GM18867 (cell line): Measurements from ENCODE around the gene RSPH1.
A peak's percentile ranks its signal among the peaks of the same experiment; 100 is the strongest.

ENCODE experiments used
- ATAC-seq: cut with Tn5 transposase; IDR thresholded peaks from one replicate; pipeline ENCODE4 v1.9.1; 2021; ENCODE audit warnings: mild to moderate bottlenecking, moderate library complexity; ENCODE audit not compliant: unreplicated experiment

RSPH1 gene

DNA sequence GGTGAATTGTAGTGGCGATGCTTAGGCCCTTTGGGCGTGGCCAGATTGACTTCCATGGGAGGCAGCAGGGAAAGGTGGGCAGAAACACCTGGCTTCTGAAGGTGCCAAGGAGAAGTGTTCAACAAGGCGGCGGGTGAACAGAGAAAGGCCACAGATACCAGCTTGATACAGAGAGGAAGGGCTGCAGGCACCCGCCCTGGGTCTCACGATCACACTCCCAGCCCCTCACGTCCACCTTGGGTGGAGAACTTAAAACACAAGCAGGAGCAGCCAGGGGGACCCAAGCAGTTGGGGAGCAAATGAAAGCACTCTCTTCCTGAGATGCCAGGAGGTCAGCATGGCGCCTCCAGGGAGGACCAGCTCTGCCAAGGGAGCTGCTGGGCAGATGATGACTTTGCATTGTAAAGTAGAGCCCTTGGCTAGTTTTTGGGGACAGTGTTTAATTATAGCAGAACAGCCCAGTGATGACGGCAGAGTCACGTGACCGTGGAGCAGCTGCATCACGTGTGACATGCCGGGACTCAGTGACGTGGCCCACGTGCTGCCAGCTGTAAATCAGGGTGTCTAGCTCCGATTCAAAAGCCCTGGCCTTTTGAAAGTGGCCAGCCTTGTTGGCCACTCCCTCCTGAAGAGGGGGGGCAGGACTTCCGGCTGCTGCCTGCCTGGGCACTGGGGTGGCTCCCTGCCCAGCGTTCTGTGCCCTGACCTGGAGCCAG lies 36.6 kb upstream of the RSPH1 start:
- no peak for ATAC-seq

DNA sequence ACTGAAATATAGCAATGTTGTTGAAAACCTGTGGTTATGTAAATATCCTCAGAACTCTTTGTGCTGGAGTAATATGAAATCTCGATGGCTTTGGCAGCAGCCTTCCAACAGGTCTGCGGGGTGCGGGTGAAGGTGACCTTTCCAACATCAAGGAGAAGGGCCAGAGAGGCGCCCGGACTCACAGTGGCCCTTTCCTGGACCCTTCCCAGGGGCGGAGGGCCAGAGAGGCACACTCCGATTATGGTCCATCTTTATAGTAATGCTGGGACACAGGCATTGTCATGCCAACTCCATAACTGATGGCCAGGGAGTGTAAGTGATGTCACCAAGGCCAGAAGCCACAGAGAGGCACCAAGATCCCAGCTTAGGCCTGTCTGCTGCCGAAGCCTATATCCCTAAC lies 35.7 kb upstream of the RSPH1 start:
- no peak for ATAC-seq

DNA sequence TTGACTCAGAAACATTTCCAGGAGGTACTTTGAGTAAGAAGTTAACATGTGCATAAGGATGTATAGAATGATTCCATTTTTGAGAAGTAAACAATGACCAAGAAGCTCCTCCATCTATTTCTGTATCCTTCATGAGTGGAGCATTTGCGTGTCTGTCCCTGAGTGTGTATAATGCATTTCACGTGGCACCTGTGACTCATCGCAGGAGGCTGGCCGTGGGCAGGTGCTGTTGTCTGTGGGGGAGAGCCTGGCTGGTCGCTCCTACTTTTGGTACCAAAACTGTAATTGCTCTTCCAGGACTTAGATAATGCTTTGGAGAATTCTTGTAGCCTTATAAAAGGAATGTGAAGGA lies 34.1 kb upstream of the RSPH1 start:
- ATAC-seq, result no peak

DNA sequence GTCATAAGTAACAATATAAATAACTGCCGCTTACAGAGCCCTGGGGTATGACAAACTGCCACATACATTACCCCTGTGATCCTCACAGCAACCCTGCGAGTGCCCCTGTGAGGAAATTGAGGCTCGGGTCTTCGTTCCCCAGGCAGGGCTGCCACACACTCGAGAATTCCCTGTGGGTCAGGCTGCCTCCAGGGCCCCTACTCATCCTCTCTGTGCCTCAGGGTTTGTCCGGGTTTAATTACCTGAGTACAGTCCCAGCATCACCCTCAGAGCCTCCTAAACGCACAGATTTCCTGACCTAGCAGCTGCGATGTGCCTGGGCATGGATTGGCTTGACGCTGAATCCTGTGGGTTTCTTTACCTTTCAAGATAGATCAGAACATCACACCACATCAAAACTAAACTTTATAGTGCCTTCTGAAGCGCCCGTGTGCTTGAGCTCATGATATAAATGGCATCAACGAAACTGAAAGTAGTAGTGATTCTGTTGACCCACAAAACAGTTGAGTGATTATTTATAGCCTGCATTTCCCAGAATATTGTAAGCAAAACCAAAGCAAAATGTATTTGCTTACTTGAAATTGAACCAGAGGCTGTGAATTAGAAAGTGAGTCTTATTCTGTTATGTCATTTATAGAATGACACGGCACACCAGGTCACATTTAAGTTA lies 31.6 kb upstream of the RSPH1 start:
- peak; percentile 46 for ATAC-seq

DNA sequence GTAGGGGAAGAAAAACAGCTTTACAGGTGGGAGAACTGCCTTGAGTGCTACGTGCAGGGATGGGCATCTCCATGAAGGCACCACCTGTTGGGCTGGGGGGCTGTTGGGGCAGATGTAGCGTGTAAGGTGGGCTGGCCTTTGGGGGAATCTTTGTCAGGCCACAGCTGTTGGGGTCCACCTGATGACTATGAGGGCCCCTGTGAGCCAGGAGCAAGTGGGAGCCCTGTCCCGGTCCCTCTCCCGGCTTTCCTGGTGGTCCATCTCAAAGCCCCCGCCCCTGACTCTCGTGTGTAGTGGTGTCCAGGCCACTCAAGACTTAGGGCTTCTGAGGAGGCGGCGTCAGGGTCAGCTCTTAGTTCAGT lies 31.1 kb upstream of the RSPH1 start:
- no peak for ATAC-seq

DNA sequence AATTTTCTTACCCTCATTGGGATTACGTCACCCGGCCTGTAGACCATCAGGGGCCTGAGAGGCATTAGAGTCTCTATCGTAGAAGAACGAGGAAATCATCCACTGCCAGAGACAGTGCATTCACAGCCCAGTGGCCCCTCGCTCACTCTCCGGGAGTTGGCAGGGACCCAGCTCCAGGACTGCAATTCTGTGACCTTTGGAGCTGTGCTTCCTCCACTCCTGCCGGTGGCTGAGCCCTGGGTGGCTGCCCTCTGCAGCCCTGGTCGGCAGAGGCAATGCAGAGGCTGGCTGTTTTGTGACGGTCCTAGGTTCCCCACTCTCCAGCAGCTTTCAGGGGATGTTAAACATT lies 30.3 kb upstream of the RSPH1 start:
- ATAC-seq, result no peak

DNA sequence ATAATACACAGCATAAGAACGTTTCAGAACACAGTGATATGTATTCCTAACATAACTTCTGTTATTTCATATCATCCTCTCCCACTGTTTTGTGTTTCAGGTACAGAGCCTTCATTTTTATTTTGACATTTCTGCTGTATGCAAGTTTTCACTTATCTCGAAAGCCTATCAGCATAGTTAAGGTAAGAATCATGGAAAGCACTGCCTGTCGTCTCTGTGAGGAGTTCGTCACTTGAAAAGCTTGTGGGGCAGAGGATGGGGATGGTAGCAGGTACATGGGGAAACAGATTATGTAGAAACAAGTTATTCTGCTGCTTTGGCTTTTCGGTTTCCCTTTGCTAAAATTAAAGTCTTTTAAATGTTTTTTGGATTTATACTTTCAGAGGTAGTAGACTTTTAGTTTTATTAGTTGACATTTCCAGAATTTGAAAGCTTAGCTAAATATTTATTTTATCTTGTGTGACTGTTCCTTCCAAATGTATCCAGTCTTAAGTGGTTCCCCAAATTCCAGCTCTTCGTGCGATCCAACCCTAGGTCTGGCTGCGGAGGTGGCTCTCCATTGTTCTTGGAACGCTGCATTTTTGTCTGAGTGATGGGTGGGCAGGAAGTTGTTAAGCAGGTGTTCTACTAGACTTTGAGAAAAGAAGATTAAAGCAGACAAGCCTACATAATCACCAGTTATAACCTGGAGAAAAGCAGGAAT lies 29.8 kb upstream of the RSPH1 start:
- no peak for ATAC-seq

DNA sequence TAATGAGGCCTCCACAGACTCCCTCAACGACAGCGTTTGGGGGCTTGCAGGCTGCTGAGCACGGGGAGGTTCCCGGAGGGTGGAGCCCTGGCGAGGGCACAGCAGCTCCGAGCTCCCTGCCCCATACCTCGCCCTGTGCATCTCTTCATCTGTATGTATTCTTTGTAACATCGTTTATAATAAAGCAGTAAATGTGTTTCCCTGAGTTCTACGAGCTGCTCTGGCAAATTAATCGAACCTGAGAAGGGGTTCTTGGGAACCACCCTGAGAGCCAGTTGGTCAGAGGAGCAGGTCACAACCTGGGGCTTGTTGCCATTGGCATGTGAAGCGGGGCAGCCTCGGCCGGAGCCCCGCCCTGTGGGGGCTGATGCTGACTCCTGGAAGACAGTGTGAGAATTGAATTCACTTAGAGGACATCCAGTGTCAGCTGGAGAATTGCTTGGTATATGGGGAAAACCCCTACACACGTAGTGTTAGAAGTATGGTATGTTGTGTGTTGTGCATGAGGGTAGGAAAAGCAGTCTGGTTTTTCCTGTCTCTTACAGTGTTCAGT lies 29.1 kb upstream of the RSPH1 start:
- ATAC-seq, result peak; percentile 27

DNA sequence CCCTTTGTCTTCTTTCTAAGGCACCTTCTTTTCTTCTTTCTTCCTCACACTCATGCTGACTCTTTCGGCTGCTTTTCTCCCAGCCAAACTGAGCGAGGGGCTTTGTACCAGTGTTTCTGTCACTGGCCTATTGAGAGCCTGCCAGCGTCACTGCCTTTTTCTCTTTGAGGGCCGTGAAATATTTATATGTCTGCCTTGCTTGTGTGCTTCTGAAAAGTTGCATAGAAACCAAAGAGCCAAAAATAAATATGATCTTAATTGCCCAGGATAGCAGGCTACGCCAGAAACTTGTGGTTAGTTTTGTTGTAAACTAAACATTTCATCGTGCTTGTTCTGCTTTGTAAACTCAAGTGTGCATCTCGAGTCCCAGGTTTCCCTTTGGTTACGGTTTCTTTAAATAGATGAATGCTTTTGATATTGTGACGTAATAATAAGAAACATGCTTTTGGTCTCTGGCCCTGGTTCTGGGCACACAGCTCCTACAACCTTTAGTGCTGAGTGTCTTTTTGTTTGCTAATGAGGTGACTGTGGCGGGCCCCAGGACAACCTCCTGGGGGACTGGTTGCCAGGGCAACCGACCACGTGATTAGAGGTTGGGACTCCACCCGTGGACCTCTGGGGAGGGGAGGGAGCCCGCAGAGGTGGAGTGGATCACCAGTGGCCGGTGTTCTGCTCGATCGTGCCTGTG lies 28.5 kb upstream of the RSPH1 start:
- peak; percentile 69 for ATAC-seq

DNA sequence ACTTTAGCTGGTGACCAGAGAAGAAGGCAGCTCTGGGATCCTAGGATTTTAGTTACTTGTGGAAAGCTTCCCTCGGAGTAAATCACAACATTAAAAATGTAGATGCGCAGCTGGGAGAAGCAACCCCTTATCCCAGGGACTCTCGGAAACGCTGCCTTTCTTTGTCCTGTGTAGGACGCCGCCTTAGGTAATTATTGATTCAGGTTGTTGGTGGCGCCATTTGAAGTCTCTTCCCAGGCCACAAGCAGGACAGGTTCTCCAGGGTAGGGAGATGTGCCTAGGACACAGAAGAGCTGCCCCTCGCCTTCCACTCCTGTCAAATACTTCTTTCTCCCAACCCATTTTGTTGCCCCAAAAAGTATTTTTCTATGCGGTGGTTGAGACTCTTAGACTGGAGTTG lies 27.9 kb upstream of the RSPH1 start:
- no peak for ATAC-seq

DNA sequence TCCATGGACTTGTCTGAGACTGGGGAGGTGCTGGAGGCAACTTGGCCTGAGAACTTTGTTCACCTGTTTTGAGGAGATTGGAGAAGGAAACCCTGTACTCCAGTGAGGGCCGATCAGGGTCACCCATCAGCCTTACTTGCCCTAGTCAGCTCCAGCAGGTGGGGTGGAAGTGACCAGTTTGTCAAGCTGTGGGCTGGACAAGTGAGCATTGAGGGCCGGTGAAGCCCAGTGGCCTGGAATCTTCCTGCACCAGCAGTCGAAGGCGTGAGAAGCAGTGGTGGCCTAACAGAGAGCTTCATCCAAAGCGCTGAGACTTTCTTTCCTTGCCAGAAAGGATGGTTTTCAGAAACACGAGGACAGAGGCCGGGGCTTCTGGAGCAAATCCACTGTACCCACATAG lies 27.2 kb upstream of the RSPH1 start:
- no peak for ATAC-seq

DNA sequence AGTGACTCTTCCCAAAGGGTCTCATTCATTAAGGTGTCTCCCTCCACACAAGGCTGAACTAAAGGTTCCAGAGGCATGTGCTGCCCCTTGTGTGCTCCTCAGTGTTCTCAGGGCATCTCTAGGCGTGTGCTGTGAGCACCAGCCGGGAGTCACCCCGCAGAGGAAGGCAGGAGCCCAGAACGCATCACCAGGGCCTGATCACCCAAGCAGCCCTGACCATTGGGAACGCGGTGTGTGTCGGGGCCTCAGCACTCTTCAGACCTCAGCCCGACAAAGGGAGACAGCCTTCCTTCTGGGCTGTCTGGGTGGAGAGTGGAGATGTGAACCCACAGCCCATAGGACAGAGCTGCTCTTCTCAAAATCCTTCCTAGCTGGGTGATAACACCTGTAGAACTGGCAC lies 26.7 kb upstream of the RSPH1 start:
- no peak for ATAC-seq

DNA sequence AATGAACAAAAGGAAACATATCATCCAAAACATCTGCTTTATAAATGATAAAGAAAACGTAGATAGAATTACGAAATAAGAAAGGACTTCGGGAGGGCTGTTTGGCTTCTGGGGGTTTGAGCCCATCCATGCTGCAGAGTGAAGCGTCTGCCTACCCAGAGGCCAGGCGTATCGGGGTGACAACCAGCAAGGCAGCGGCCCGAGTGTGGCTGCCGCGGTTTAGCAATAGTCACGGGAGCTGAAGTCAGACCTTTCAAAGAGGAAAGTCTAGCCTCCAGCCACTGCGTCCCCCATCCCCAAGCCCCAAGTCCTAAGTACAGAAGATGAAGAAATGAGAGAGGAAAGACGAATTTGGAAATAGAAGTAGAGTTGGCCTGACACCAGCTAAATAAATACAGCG lies 26.2 kb upstream of the RSPH1 start:
- ATAC-seq, result no peak

DNA sequence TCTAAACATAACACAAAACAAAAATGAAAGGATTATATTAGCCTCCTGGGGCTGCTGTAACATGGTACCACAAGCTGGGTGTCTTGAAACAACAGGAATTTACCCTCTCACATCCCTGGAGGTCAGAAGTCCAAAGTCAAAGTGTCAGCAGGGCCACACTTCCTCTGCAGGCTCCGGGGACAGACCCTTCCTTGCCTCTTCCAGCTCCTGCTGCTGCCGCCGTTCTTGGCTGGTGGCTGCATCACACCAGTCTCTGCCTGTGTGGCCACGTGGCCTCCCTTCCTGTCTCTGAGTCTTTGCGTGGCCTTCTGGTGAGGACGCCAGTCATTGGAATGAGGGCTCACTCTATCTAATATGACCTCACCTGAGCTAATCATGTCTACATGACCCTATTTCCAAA lies 25.8 kb upstream of the RSPH1 start:
- no peak for ATAC-seq

DNA sequence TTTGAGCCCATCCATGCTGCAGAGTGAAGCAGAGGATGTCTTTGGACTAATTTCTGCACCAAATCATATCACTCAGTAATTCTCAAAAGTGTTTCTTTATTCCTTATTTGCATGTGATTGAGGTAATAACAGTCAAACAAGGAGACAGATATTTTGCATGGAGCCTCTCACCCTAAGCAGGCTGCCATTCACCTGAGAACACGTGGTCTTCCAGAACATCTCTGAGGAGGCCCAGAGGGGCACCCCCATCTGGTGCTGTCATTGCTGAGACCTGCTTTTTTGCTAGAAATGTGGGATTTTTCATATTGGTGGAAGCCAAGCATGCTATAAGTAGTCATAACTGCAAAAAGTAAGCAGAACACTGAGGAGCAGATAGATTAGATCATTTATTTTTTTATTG lies 25.4 kb upstream of the RSPH1 start:
- no peak for ATAC-seq

DNA sequence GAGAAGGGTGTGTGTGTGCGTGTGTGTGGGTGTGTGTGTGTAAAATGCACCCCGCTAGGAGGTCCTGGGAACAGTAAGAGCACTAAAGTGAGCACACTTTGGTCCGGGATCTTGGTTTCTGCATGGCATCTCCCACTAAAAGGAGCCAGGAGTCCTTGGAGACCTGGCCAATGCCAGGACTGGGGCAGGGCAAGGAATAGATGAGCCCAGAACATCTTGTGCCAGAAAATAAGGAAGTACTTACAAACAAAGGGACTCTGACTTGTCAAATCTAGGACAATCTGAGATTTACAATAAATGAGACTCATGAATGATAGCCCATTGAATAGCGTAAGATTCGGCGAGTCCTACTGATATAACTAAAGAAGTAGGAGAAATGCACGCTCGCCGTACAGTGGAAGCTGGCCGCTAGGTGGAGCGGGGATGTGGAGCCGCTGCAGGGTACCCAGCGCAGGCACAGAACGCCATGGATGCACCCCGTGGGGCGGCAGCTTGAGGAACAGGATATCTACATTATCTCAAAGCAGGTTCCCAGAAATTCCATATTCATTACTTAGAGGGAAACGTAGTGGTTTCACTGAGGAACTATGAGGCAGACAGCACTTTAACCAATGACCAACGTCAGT lies 24.7 kb upstream of the RSPH1 start:
- ATAC-seq, result no peak

DNA sequence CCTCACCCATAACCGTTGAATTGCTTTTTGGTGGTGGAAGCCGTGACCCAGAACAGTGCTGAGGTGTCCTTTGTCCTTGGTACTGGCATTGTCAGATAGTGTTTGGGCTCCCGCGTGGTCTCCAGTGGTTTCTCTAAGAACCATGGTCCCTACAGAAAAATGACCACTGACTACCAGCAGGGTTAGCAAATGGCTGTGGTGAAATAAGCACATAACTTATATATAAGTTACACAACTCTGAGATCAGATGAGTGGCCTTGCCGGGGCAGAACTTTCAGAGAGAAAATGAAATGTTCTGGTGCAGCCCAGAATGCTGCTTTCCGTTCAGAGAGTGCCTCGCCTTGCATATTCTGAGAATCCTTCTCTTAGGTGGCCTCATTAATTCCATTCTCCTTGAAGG lies 22.6 kb upstream of the RSPH1 start:
- no peak for ATAC-seq

DNA sequence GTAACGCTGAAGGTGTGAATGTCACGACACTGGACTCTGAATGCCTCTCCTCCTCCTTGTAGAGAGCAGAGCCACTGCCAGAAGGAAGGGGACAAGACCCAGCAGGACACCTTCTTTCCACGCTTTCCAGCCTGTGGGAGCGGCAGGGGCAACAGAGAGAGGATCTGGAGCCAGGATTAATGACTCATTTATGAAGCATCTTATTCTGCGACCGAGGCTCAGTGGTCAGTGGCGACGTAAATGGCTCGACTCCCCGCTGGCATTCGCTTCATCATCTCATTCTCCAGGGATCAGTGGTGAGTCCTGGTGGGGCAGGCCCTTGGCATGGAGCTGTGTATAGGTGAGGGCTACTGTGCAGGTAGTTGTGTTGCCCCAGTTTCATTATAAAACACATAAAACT lies 22.2 kb upstream of the RSPH1 start:
- ATAC-seq, result no peak

DNA sequence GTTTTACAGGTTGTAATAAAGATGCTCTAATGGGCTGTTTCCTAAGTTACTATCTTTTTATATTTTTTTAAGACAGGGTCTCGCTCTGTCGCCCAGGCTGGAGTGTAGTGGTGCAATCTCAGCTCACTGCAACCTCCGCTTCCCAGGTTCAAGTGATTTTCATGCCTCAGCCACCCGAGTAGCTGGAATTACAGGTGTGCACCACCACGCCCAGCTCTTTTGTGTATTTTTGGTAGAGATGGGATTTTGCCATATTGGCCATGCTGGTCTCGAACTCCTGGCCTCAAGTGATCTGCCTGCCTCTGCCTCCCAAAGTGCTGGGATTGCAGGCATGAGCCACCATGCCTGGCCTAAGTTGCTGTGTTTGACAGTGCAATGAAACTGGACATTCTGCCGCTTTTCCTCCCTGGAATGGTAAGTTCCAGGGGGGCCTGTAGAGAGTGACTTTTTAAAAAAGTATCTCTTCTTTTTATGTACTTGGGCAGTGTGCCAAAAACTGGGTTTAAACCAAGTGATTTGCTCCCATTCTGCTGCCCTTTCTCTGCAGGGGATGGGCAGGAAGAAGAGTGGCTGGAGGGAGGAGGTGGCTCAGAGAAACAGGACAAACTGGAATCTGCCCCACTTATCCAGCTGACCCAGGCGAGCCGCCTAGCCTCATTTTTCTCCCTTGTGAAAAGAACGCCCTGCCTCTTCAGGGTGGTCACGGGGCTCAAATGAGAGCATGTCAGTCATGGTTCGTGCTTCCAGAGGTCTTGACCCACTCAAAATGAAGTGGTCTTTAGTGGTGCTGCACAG lies 19.9 kb upstream of the RSPH1 start:
- ATAC-seq, result no peak

DNA sequence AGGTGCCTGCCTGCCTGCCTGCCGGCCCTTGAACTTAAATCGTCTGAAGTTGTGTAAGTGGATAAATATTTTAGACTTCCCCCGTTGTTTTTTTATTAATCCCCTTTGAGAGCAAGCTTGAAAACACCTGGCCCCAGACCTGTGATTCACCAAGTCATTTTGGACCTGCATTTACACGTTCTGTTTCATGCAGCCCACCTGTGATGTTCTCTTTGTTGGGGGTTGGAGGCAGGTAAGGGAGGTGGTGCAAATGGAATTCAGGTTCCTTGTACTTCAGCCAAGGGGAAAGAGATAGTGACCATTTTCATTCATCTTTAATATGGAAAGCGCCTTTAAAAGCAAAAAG lies 18.8 kb upstream of the RSPH1 start:
- no peak for ATAC-seq
